Mucosa of rectum (tissue), 2 donors: ENCODE measurements around the gene GRIK2.
"Not testable (repeated sequence)": the region's sequence is repeated elsewhere in the genome, so short reads cannot be mapped to it uniquely, and the experiment has no call there.

Experiments used
- H3K27ac ChIP-seq, 2 donors: one replicate each; pipeline ENCODE4 v1.7.0; 2013; ENCODE audit warnings: inconsistent platforms in 2 of 2, low read depth in 2 of 2, low read length in 2 of 2
- H3K27me3 ChIP-seq, 2 donors: one replicate each; pipeline ENCODE4 v1.7.0; 2013; ENCODE audit warnings: low read length in 2 of 2; ENCODE audit not compliant: control insufficient read depth in 2 of 2, insufficient read depth in 2 of 2
- H3K36me3 ChIP-seq, 2 donors: one replicate each; pipeline ENCODE4 v1.7.0; 2013; ENCODE audit warnings: low read length in 2 of 2; ENCODE audit not compliant: control insufficient read depth in 2 of 2, insufficient read depth in 2 of 2
- H3K4me1 ChIP-seq, 2 donors: one replicate each; pipeline ENCODE4 v1.7.0; 2013; ENCODE audit warnings: low read length in 2 of 2, mild to moderate bottlenecking in 1 of 2; ENCODE audit not compliant: control insufficient read depth in 2 of 2, insufficient read depth in 2 of 2
- H3K4me3 ChIP-seq, 2 donors: one replicate each; pipeline ENCODE4 v1.7.0; 2013; ENCODE audit warnings: low read length in 2 of 2
- H3K9ac ChIP-seq, 2 donors: one replicate each; pipeline ENCODE4 v1.7.0; 2013; ENCODE audit warnings: low read length in 2 of 2, low read depth in 1 of 2, mild to moderate bottlenecking in 1 of 2
- H3K9me3 ChIP-seq, 2 donors: one replicate each; pipeline ENCODE4 v1.7.0; 2013; ENCODE audit warnings: low read length in 2 of 2; ENCODE audit not compliant: control insufficient read depth in 2 of 2
- donor health status: healthy.
- donor health status: Normal muscosa, but diverticular disease.

The GRIK2 gene

DNA sequence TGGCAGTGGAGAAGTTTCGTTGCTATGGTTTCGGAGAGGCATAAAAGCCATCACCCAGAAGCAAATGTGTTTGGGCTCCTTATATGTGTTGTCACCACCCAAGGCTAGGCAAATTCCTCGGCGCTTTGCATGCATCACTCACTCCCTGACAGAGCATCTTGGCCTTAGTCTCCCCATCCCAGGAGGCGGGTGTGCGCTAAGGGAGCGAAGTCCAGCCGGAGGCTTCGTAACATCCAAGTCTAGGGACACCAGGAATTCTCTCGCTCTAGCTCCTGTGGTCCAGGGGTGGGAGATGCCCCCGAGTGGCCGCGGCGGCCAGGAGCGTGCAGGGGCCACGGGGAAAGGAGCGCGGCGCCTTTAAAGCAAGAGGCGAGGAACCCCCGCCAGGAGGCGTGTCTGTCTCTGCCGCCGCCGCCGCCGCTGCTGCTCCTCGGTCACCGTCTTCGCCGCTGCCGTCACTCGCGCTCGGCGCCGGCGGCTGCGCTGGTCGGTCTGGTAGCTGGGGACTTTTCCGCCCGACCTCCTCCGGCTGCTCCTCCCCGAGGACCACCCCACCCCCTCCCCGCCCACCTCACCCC lies at the start of gene GRIK2:
Gene GRIK2, plus strand, starts transcription at position 458 of the 578 bp plus-strand sequence.
- H3K9me3 ChIP-seq, result no peaks in the 10 kb centered on the region
- no peaks in the 10 kb centered on the region for H3K4me1 ChIP-seq
- H3K9ac ChIP-seq, result no peak within 1 kb of the TSS
- peak within 1 kb of the TSS; percentile 44 to 48 for H3K4me3 ChIP-seq
- no peaks in the 10 kb centered on the region for H3K36me3 ChIP-seq
- no peak within 1 kb of the TSS for H3K27ac ChIP-seq
- peaks cover 22 to 29% of the 10 kb centered on the region in 2 donors for H3K27me3 ChIP-seq

DNA sequence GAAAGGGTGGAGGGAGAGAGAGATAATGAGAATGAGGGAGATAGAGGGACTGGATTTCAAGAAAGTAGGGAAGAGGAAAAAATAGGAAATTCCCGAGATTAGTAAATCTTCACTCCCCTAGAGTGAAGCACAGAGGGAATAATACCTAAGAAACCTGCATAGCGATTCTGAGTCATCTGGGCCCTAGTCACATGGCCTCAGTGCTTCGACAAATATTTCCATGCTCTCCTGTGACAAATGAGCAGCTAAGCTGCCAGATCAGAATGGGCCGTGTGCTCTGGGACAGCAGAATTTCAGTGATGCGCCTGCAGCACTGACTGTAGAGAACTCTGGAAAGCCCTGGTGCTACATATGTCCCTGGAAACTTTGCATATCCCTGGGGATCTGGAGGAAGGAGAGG lies 48.6 kb upstream of the GRIK2 start:
- no peak overlapping the region for H3K4me3 ChIP-seq
- no peak overlapping the region for H3K27ac ChIP-seq
- H3K36me3 ChIP-seq, result no peaks in the 10 kb centered on the region
- no peaks in the 10 kb centered on the region for H3K4me1 ChIP-seq
- no peak overlapping the region for H3K9ac ChIP-seq
- H3K27me3 ChIP-seq, result no peaks in the 10 kb centered on the region
- H3K9me3 ChIP-seq, result no peaks in the 10 kb centered on the region

DNA sequence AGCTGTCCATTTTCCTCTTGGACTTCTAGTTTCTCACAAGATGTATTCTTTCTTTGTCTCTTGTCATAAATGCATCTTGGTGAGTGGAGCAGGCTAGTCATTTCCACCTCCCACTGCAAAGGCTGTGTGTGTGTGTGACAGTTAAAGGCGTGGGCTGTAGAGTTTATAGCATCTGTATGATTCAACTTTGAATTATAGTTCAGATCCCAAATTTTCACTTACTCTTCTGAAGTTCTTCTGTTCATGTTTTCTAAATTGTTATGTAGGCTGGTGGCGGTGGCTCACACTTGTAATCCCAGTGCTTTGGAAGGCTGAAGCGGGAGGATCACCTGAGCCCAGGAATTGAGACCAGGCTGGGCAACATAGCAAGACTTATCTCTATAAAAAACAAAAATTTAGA lies 44.7 kb upstream of the GRIK2 start:
- Histone ChIP-seq H3K27me3 (no peaks in the 10 kb centered on the region), H3K36me3 (no peaks in the 10 kb centered on the region), H3K4me1 (no peaks in the 10 kb centered on the region), H3K9ac (no peak overlapping the region), H3K9me3 (no peaks in the 10 kb centered on the region), H3K27ac (no peak overlapping the region), H3K4me3 (no peak overlapping the region)

DNA sequence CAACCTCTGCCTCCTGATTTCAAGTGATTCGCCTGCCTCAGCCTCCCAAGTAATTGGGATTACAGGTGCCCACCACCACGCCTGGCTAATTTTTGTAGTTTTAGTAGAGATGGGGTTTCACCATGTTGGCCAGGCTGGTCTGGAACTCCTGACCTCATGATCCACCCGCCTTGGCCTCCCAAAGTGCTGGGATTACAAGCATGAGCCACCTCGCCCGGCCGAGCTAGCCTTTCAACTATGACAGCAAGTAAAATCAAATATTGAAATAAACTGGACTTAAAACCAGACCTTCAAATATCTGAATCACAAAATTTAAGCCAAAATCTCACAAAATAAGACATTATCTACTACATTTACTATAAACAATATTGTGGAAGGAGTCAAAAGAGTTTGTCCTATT lies 42.9 kb upstream of the GRIK2 start:
- not testable (repeated sequence) for H3K9me3 ChIP-seq, H3K27ac ChIP-seq, H3K27me3 ChIP-seq, H3K36me3 ChIP-seq, H3K4me3 ChIP-seq, H3K9ac ChIP-seq, H3K4me1 ChIP-seq

DNA sequence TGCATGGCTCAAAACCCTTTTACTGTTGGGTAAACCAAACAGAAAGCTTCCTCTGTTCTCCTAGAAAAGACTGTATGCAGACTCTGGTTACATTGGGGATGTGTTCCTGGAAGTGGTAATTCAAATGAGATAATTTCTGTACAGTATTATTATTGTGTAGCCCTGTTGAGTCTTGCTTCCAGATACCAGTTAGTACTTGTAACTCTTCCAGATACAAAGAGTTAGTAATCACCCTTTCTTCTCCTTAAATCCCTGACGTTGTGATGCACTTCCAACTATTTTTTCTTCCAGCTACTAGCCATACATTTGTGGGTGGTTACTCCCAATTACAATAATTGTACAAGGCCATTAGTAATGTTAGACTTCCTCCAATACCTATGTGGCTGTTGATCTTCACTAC lies 42.3 kb upstream of the GRIK2 start:
- H3K4me3 ChIP-seq, result no peak overlapping the region
- H3K9me3 ChIP-seq, result no peaks in the 10 kb centered on the region
- no peak overlapping the region for H3K27ac ChIP-seq
- H3K4me1 ChIP-seq, result no peaks in the 10 kb centered on the region
- no peak overlapping the region for H3K9ac ChIP-seq
- no peaks in the 10 kb centered on the region for H3K36me3 ChIP-seq
- H3K27me3 ChIP-seq, result no peaks in the 10 kb centered on the region

DNA sequence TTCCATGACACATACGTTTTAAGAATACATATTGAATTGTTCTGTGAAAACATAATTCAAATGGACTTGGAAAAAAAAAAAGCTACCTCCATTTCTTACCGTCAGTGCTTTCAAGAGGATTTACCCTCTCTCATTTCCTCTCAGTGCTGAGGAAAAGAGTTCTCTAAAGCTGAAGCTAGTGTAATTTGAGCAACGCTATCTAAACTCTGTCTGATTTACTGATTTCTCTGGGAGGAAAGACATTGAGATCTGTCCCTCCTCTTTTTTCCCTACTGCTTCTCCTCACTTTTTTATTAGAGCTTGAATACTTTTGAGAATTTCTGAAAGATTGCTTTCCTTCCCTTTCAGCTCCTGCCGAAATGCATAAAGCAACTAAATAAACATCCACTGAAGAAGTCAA lies 41.2 kb upstream of the GRIK2 start:
- H3K27me3 ChIP-seq, result no peaks in the 10 kb centered on the region
- no peaks in the 10 kb centered on the region for H3K36me3 ChIP-seq
- no peaks in the 10 kb centered on the region for H3K4me1 ChIP-seq
- no peak overlapping the region for H3K9ac ChIP-seq
- H3K4me3 ChIP-seq, result no peak overlapping the region
- H3K27ac ChIP-seq, result no peak overlapping the region
- no peaks in the 10 kb centered on the region for H3K9me3 ChIP-seq

DNA sequence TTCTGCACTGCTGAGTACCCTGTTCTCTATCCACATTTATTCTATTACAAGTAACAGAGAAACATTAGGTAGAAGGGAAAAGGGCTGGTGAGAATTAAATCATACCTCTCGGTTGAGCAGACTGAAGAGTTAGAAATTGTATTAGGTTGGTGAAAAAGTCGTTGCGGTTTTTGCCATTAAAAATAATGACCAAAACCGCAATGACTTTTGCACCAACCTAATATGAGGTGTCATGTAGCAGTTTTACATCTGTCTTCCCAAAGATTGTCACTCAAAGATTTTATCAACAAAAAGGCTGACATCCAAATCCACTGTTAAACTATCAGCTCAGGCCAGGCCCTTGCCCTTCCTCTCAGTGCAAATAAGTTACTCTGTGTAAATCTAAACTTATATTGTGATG lies 28.3 kb upstream of the GRIK2 start:
- Histone ChIP-seq H3K9me3 (no peaks in the 10 kb centered on the region), H3K4me1 (no peaks in the 10 kb centered on the region), H3K27me3 (no peaks in the 10 kb centered on the region), H3K27ac (no peak overlapping the region), H3K9ac (no peak overlapping the region), H3K4me3 (no peak overlapping the region), H3K36me3 (no peaks in the 10 kb centered on the region)

DNA sequence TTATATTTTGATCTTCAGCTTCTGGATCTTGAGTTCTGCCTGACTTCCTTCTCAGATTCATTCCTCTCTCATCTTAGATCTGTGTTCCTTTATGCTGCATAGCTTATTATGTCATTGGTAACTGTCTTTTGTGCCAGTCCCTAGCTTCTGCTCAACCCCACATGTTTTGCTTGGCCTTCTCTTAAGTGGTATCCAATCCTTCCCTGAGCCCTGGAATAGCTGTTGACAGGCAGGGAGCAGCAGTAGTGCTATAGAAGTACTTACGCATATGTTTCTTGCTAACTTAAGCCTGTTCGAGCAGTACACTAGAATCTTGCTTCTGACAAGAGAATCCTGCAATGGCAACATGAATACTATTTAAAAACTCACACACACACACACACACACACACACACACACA lies 13.6 kb upstream of the GRIK2 start:
- H3K27me3 ChIP-seq, result no peaks in the 10 kb centered on the region

DNA sequence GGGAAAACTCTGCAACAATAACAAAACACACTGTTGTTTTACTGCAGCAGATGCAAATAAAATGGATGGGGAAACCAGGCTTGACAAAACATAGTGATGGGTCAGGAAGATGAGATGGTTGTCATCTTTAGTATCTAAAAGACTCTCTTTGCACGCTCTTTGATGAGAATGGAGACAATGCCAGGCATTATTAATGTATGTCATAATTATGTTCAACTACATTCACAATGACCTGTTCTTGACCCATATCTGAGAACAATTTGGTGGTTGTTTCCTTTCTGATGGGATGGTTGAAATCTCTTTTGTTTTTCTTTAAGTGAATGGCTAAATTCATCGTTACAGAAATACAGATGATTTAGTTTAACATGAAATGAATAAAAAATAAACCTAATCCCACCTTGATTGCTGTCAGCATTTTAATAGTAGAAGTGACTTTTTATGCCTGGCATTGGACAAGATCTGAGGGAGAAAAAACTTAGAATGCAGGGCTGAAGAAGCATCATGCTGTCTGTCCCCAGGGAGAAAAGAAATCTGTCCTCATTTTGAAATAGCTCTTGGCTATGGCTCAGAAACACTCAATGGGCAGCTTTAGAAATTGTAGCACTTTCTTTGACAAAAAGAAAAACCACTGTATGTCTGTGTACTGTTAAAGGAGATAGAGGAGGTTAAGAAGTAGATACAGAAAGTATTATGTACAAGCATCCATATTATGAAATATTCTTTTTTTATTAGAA lies 12.4 kb upstream of the GRIK2 start:
- H3K4me1 ChIP-seq, result no peaks in the 10 kb centered on the region

More for the DNA sequence above, 13.6 kb upstream of the GRIK2 start:
- H3K36me3 ChIP-seq, result no peaks in the 10 kb centered on the region
- no peak overlapping the region for H3K9ac ChIP-seq
- H3K4me3 ChIP-seq, result no peak overlapping the region
- no peaks in the 10 kb centered on the region for H3K9me3 ChIP-seq
- no peaks in the 10 kb centered on the region for H3K4me1 ChIP-seq
- H3K27ac ChIP-seq, result no peak overlapping the region

DNA sequence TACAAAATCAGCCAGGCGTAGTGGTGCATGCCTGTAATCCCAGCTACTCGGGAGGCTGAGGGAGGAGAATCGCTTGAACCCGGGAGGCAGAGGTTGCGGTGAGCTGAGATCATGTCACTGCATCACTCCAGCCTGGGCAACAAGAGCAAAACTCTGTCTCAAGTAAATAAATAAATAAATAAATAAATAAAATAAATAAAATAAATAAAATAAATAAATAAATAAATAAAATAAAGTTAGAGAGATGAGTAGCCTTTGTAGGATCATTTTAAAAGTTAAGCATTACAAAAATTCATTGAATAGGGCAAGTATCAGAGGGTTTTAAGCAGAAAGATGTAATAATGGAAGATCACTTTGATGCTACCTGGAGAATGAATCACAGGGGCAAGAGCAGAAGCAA lies 9.8 kb upstream of the GRIK2 start:
- not testable (repeated sequence) for H3K9me3 ChIP-seq, H3K4me3 ChIP-seq, H3K27ac ChIP-seq, H3K4me1 ChIP-seq, H3K9ac ChIP-seq, H3K36me3 ChIP-seq, H3K27me3 ChIP-seq

More for the DNA sequence above, 12.4 kb upstream of the GRIK2 start:
- Histone ChIP-seq H3K9me3 (no peaks in the 10 kb centered on the region), H3K27ac (no peak overlapping the region), H3K9ac (no peak overlapping the region), H3K4me3 (no peak overlapping the region), H3K36me3 (no peaks in the 10 kb centered on the region), H3K27me3 (no peaks in the 10 kb centered on the region)
